ENCODE data around the gene CAPN13.

GRCh38 chr2:30809938-30810337 is 2.7 kb upstream of the CAPN13 start:
- no peak for TF ChIP-seq CTCF (IDR thresholded peaks at IDR 0.05)
- no peak for TF ChIP-seq POLR2A (IDR thresholded peaks at IDR 0.05)

Measured in heart left ventricle (tissue), 13 donors.